AG04449 (cell line): ENCODE data around the gene PREX1.

Experiments
- CTCF ChIA-PET: fragments of 350-600 bp; formaldehyde crosslinking; extraction: SDS; loops from one replicate; lab custom pipeline; 2021; ENCODE audit warnings: antibody characterized with exemption; lab: Yijun Ruan, JAX
- POLR2A ChIA-PET: fragments of 400-600, 350-600 bp; formaldehyde crosslinking; extraction: SDS; loops from one replicate; lab custom pipeline; 2020; ENCODE audit warnings: antibody characterized with exemption, inconsistent platforms; lab: Yijun Ruan, JAX
- DNase-seq: peaks from one replicate; pipeline ENCODE4 v3.0.0-alpha.2; 2010; ENCODE audit warnings: low read depth, low spot score
- H3K4me3 ChIP-seq: 2 replicates; pipeline ENCODE4 v1.5.1; 2011; ENCODE audit warnings: low read depth, mild to moderate bottlenecking, control low read depth, low read length
- TF ChIP-seq, protein P1 (sequence below): IDR thresholded peaks from one replicate; pipeline ENCODE4 v1.5.1; 2011; ENCODE audit warnings: mild to moderate bottlenecking, moderate library complexity, low read length, control low read depth, inconsistent platforms; ENCODE audit not compliant: insufficient read depth; ENCODE audit errors: missing control alignments

The PREX1 gene

DNA sequence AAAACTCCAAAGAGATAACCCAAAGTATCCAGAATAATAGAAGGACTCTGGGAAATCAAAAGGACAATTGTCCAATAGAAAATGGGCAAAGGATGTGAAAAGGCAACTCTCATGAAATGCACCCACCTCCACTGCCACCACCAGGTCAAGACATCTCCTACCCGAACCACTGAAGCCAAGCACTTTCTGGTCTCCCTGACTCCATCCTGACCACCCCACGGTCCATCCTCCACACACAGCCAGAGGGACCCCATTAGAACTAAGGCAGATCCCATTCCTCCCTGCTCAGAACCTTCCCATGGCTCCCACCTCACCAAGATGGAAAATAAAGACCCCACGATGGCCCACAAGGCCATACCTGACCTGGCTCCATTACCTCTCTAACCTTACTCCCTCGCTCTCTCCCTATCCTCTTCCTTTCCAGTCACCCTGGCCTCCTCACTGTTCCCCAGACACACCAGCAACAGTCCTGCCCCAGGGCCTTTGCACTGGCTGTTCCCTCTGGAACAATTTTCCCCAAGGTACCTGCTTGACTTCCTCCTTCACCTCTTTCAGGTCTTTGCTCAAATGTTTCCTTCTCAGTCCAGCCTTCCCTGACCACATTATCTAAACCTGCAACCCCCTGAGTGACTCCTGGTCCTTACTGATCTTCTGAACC, 108.1 kb downstream of the PREX1 start:
- DNase-seq, result no peak
- no peak overlapping the region for H3K4me3 ChIP-seq
- CTCF ChIA-PET, result no interaction called here
- TF ChIP-seq, protein P1, sequence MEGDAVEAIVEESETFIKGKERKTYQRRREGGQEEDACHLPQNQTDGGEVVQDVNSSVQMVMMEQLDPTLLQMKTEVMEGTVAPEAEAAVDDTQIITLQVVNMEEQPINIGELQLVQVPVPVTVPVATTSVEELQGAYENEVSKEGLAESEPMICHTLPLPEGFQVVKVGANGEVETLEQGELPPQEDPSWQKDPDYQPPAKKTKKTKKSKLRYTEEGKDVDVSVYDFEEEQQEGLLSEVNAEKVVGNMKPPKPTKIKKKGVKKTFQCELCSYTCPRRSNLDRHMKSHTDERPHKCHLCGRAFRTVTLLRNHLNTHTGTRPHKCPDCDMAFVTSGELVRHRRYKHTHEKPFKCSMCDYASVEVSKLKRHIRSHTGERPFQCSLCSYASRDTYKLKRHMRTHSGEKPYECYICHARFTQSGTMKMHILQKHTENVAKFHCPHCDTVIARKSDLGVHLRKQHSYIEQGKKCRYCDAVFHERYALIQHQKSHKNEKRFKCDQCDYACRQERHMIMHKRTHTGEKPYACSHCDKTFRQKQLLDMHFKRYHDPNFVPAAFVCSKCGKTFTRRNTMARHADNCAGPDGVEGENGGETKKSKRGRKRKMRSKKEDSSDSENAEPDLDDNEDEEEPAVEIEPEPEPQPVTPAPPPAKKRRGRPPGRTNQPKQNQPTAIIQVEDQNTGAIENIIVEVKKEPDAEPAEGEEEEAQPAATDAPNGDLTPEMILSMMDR, result no peak
- POLR2A ChIA-PET, result no interaction called here

DNA sequence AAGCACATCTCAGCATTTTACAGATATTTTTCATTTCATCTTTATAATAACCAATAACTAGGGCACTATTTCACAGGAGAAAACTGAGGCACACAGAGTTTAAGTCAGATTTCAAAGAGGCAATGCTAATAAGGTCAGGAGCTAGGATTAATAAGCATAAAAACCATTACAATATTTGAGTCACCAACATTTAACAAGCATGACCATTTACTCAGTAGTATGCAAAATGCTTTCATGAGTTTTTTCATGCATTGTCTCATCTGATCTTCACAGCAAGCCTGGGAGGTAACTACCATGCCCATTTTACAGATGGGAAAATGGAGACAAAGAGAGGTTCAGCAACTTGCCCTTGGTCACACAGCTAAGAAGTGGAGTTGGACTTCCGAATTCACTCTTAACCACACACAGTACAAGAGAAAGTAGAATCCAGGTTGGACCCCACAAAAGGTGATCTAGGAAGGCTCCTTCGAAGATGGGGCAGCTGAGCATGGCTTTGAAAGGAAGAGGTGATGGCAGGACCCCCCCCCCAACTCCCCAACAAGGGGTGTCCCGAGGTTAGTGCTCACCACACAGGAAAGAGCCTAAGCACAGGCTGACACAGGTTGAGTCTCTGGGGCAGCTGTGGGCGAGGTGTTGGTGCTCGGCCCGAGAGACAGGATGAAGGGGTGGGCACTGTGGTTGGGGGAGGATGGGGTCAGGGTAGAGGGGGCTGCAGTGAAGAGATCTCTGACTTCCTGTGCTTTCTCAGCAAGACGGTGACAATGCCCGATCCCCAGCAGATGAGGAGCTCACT, 108.8 kb downstream of the PREX1 start:
- ChIA-PET CTCF (no interaction called here), POLR2A (no interaction called here)
- H3K4me3 ChIP-seq, result no peak overlapping the region
- TF ChIP-seq, protein P1, result no peak
- DNase-seq, result no peak

DNA sequence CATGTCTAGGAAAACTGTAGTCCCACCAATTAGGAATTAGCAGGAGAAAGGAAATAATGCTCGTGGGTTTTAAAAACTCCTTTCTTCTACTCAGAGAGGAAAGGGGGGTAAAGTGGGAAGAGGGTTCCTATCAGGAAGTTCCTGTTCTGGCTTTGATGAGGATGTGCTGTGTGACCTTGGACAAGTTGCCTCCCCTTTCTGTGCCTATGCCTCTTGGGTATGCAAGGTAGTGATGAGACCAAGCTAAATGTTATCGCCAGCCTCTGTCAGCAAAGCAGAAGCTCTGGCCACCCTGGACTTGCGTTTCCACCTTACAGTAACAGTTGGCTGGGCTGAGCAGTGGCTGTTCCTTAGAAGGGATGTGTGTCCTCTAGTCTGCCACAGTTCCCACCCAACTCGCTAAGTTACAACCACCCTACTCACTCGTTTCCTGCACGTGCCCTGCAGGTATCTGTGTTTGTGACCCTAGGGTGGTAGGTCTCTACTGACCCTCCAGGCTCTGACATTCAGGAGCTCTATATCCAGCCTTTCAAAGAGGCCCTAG, 110.0 kb downstream of the PREX1 start:
- DNase-seq, result no peak
- ChIA-PET POLR2A (no interaction called here), CTCF (interaction anchor here (1.1 kb wide), 1 partner anchor 9 kb away, joined by 4 read pairs; no protein-coding TSS in a partner anchor)
- TF ChIP-seq, protein P1, result no peak
- no peak overlapping the region for H3K4me3 ChIP-seq

DNA sequence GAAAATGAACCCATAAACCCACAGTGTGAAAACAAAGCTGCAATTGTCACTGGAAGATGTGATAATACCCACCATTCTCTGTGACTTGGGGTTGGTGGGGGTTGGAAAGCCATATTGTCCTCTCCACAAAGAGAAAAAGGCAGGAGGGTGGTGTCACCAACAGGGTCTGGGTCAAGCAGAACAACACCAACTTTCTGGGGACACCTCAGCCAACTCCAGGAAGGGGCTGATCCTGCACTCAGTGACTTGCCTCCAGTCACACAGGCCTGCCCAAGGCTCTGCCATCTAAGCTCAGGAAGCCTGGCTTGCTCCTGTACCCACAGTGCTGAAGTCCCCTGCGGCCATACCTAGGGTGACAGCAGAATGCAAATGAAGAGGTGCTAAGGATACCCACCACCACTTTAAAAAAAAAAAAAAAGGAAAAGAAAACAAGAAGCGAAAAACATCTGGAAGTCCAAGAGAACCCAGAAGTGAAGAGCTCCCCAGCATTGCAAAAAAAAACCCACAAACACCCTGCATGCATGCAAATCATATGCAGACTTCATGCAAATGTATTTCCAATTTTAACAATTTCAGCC, 110.6 kb downstream of the PREX1 start:
- POLR2A ChIA-PET, result no interaction called here
- no peak for DNase-seq
- no peak overlapping the region for H3K4me3 ChIP-seq
- CTCF ChIA-PET, result interaction anchor here (1.1 kb wide), 1 partner anchor 10 kb away, joined by 4 read pairs; no protein-coding TSS in a partner anchor
- TF ChIP-seq, protein P1, result no peak

DNA sequence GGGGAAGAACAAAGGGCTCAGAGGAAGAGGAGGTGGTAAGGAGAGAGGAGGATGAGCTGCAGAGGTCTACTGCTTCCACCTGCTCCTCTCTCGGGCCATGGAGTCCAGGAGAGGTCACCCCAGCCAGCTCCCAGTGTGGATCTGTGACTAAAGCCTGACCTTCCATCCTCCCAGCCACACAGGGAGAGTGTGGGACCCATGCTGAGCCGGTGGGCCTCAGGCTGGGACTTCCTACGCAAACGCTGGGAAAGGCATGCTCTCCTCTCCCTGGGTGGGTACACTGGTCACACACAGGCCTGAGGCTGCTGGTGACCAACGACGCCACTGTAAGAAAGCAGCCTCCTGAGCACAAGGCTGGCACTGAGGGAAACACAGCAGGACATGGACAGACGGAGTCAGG, 111.3 kb downstream of the PREX1 start:
- TF ChIP-seq, protein P1, result no peak
- ChIA-PET POLR2A (no interaction called here), CTCF (interaction anchor here (1.2 kb wide), 1 partner anchor 59 kb away, joined by 3 read pairs; no protein-coding TSS in a partner anchor)
- DNase-seq, result no peak
- no peak overlapping the region for H3K4me3 ChIP-seq
